B cell (primary cell): ENCODE results near the gene TMPRSS9. TPM values are rescaled to one million over a fixed set of nuclear protein-coding genes. Genes with fewer than 3 reads are reported as not detected.

ENCODE experiments used
- ATAC-seq: fragments of 200-7000 bp; cut with Tn5 transposase; one replicate; pipeline ENCODE4 v1.10.0; 2021; ENCODE audit warnings: low read depth, mild to moderate bottlenecking, moderate number of reproducible peaks, moderate library complexity
- CTCF ChIA-PET: fragments of 350-600 bp; sonication (Branson Sonifier 250); formaldehyde crosslinking; loops from one replicate; lab custom pipeline; 2021; ENCODE audit warnings: antibody characterized with exemption, inconsistent platforms; lab: Charles Lee
- POLR2A ChIA-PET: fragments of 350-600 bp; sonication (Branson Sonifier 250); formaldehyde crosslinking; loops from one replicate; lab custom pipeline; 2021; ENCODE audit warnings: antibody characterized with exemption; lab: Charles Lee
- DNase-seq: peaks from one replicate; pipeline ENCODE4 v3.0.0; 2013
- H2AFZ ChIP-seq: 2 replicates; pipeline ENCODE4 v1.6.1; 2012; ENCODE audit warnings: mild to moderate bottlenecking, low read depth, low read length; ENCODE audit not compliant: insufficient read depth, poor library complexity, severe bottlenecking
- H3K27ac ChIP-seq, 2 donors: 1 replicate in 1 of 2; 2 replicates in 1 of 2; pipeline ENCODE4 v1.5.1; 2012 to 2013; ENCODE audit warnings: low read length in 2 of 2, mild to moderate bottlenecking in 2 of 2, moderate library complexity in 1 of 2
- H3K27me3 ChIP-seq, 4 experiments: fragments of 200-600 bp in 1 of 4; sonication (generic) in 1 of 4; replicated peaks in 1 of 4; 1 replicate in 2 of 4; 2 replicates in 2 of 4; pipeline versions ENCODE4 v1.6.1 to v1.7.0; 2013 to 2016; ENCODE audit warnings: low read length in 3 of 4, mild to moderate bottlenecking in 2 of 4, mixed read lengths in 1 of 4, moderate library complexity in 1 of 4; ENCODE audit not compliant: insufficient read depth in 4 of 4, control insufficient read depth in 3 of 4; ENCODE audit errors: control extremely low read depth in 1 of 4
- H3K36me3 ChIP-seq, 2 experiments: replicated peaks in 1 of 2; 1 replicate in 1 of 2; 2 replicates in 1 of 2; pipeline versions ENCODE4 v1.6.1 to v1.7.1; 2013; ENCODE audit warnings: low read length in 1 of 2; ENCODE audit not compliant: insufficient read depth in 2 of 2, control insufficient read depth in 1 of 2; ENCODE audit errors: control extremely low read depth in 1 of 2, extremely low read depth in 1 of 2
- H3K4me1 ChIP-seq, 2 donors: fragments of 200-600 bp in 1 of 2; sonication (generic) in 1 of 2; 1 replicate in 1 of 2; 2 replicates in 1 of 2; pipeline versions ENCODE4 v1.5.1 to v1.6.1; 2013 to 2017; ENCODE audit warnings: low read length in 2 of 2; ENCODE audit not compliant: control insufficient read depth in 2 of 2, insufficient read depth in 2 of 2
- H3K4me2 ChIP-seq: replicated peaks from 2 replicates; pipeline ENCODE3; 2012; ENCODE audit warnings: mild to moderate bottlenecking, low read depth, low read length; ENCODE audit not compliant: poor library complexity, severe bottlenecking
- H3K4me3 ChIP-seq, 5 experiments: fragments of 200-600 bp in 1 of 5; sonication (generic) in 1 of 5; 1 replicate in 3 of 5; 2 replicates in 2 of 5; pipeline versions ENCODE4 v1.5.1 to v1.7.0; 2011 to 2016; ENCODE audit warnings: low read length in 4 of 5, mild to moderate bottlenecking in 4 of 5, low read depth in 2 of 5, control low read depth in 1 of 5, moderate library complexity in 1 of 5; ENCODE audit not compliant: insufficient read depth in 1 of 5; ENCODE audit errors: control extremely low read depth in 1 of 5, extremely low read depth in 1 of 5
- H3K79me2 ChIP-seq: fragments of 200-600 bp; sonication (generic); one replicate; pipeline ENCODE4 v1.6.0; 2016; ENCODE audit warnings: low read length; ENCODE audit not compliant: control insufficient read depth, insufficient read depth
- H3K9ac ChIP-seq: fragments of 200-600 bp; sonication (generic); 2 replicates; pipeline ENCODE4 v1.6.1; 2017; ENCODE audit warnings: mild to moderate bottlenecking, low read length, moderate library complexity
- H3K9me3 ChIP-seq, 3 donors: one replicate each; pipeline versions ENCODE4 v1.6.1 to v1.7.1; 2013; ENCODE audit warnings: low read length in 2 of 3; ENCODE audit not compliant: control insufficient read depth in 2 of 3, insufficient read depth in 1 of 3; ENCODE audit errors: control extremely low read depth in 1 of 3
- H4K20me1 ChIP-seq: 2 replicates; pipeline ENCODE4 v1.6.0; 2012; ENCODE audit warnings: mild to moderate bottlenecking, low read length; ENCODE audit not compliant: insufficient read depth, control insufficient read depth, poor library complexity, severe bottlenecking
- H3K27ac Mint-ChIP-seq: one replicate; pipeline ENCODE4 v1.8.0; 2021; ENCODE audit warnings: mixed read lengths
- H3K27me3 Mint-ChIP-seq: one replicate; pipeline ENCODE4 v1.8.0; 2021; ENCODE audit warnings: mixed read lengths
- H3K4me1 Mint-ChIP-seq: one replicate; pipeline ENCODE4 v1.8.0; 2021; ENCODE audit warnings: mixed read lengths
- H3K4me3 Mint-ChIP-seq: one replicate; pipeline ENCODE4 v1.8.0; 2021; ENCODE audit warnings: mixed read lengths
- H3K9me3 Mint-ChIP-seq: one replicate; pipeline ENCODE4 v1.8.0; 2022; ENCODE audit warnings: mixed read lengths; ENCODE audit not compliant: insufficient read depth
- EZH2 ChIP-seq: IDR thresholded peaks from 2 replicates; pipeline ENCODE4 v1.6.1; 2012; ENCODE audit warnings: borderline replicate concordance, low read depth, mild to moderate bottlenecking, moderate library complexity, low read length; ENCODE audit not compliant: insufficient read depth, poor library complexity, severe bottlenecking
- WGBS: methylation state at CpG from one replicate; pipeline ENCODE4 v1.1.5; 2013; ENCODE audit warnings: missing lambda C conversion rate; ENCODE audit not compliant: insufficient coverage; 5-methylcytosine and 5-hydroxymethylcytosine counted together
- intact Hi-C: fragments of 100-400 bp; cut with micrococcal nuclease; formaldehyde crosslinking; loops from one replicate; pipeline ENCODE4 v1.10.0; 2022
- polyA plus RNA-seq: library from polyadenylated mRNA; depleted of rRNA; stranded (reverse); fragments of >200 nt; gene quantifications from 2 replicates; pipeline ENCODE4 v1.2.3, GENCODE V29; 2012
- total RNA-seq, 2 donors: library from RNA; stranded (reverse); fragments of 120-200 nt in 1 of 2; gene quantifications; 1 replicate in 1 of 2; 2 replicates in 1 of 2; pipeline versions ENCODE4 v1.2.3 to v1.2.4, GENCODE V29; 2013 to 2022
- TF ChIP-seq, protein P1 (sequence below): fragments of 200-600 bp; IDR thresholded peaks from one replicate; pipeline ENCODE4 v1.8.0; 2022; ENCODE audit warnings: antibody characterized with exemption, mild to moderate bottlenecking

TMPRSS9 gene
- total and polyA plus RNA-seq, 2 donors (not counting 1 experiment from before 2014, with no cell fraction given) = not detected

DNA sequence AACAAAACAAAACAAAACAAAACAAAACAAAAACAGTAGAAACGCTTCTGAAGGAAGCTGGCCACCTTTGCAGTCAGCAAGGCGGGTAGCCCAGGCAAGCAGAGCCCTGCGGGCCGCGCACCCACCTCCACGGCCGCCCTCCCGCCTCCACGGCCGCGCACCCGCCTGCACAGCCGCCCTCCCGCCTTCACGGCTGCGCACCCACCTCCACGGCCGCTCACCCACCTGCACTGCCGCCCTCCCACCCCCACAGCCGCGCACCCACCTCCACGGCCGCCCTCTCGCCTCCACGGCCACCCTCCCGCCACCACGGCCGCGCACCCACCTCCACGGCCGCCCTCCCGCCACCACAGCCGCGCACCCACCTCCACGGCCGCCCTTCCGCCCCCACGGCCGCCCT, 76.3 kb downstream of the TMPRSS9 start:
- ChIA-PET POLR2A (no interaction called here), CTCF (interaction anchor here (1.1 kb wide), 1 partner anchor 10 kb away, joined by 3 read pairs; no protein-coding TSS in a partner anchor)
- H3K27me3 Mint-ChIP-seq = no peaks in the 10 kb centered on the region
- ATAC-seq = no peak
- H3K36me3 ChIP-seq = peaks cover 0 to 14% of the 10 kb centered on the region in 2 experiments
- TF ChIP-seq, protein P1, sequence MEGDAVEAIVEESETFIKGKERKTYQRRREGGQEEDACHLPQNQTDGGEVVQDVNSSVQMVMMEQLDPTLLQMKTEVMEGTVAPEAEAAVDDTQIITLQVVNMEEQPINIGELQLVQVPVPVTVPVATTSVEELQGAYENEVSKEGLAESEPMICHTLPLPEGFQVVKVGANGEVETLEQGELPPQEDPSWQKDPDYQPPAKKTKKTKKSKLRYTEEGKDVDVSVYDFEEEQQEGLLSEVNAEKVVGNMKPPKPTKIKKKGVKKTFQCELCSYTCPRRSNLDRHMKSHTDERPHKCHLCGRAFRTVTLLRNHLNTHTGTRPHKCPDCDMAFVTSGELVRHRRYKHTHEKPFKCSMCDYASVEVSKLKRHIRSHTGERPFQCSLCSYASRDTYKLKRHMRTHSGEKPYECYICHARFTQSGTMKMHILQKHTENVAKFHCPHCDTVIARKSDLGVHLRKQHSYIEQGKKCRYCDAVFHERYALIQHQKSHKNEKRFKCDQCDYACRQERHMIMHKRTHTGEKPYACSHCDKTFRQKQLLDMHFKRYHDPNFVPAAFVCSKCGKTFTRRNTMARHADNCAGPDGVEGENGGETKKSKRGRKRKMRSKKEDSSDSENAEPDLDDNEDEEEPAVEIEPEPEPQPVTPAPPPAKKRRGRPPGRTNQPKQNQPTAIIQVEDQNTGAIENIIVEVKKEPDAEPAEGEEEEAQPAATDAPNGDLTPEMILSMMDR = no peak
- TF ChIP-seq EZH2 = no peak
- no peaks in the 10 kb centered on the region for H3K9me3 Mint-ChIP-seq
- H3K27me3 ChIP-seq = no peaks in the 10 kb centered on the region
- no peak overlapping the region for H3K27ac Mint-ChIP-seq
- no peak overlapping the region for H3K4me2 ChIP-seq
- WGBS = 100% methylated on average over 12 of the region's 39 CpGs
- H3K79me2 ChIP-seq = peaks cover 6% of the 10 kb centered on the region
- H3K4me3 Mint-ChIP-seq = no peak overlapping the region
- no peak for DNase-seq
- H3K4me1 Mint-ChIP-seq = no peaks in the 10 kb centered on the region
- H3K4me1 ChIP-seq = no peaks in the 10 kb centered on the region
- intact Hi-C loops = no loop called here
- no peak overlapping the region for H3K27ac ChIP-seq
- no peaks in the 10 kb centered on the region for H4K20me1 ChIP-seq
- H3K4me3 ChIP-seq = no peak overlapping the region
- H2AFZ ChIP-seq = no peak overlapping the region
- no peak overlapping the region for H3K9ac ChIP-seq
- H3K9me3 ChIP-seq = no peaks in the 10 kb centered on the region

DNA sequence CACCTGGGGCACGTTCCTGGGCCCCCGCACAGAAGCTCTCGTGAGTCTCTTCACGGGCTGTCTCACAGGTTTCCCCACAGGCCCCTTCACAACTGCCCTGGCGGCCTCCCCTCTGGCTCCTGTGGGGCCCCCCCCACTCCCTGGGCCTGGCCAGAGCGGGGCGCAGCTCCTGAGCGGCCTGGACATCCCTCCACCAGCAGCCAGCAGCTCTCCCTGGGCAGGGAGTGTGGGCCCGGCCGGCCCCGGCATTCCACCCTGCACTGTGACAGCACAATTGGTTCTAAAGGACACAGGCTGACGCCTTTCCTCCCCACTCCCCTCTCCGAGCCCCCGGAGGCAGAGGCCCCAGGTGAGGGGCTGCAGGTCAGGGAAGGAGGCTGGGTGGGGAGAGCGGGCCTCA, 76.9 kb downstream of the TMPRSS9 start:
- no peaks in the 10 kb centered on the region for H3K27me3 Mint-ChIP-seq
- no peaks in the 10 kb centered on the region for H3K4me1 Mint-ChIP-seq
- no peak overlapping the region for H3K4me3 Mint-ChIP-seq
- no peaks in the 10 kb centered on the region for H4K20me1 ChIP-seq
- H3K79me2 ChIP-seq = peaks cover 6% of the 10 kb centered on the region
- no peak overlapping the region for H2AFZ ChIP-seq
- POLR2A ChIA-PET = interaction anchor here (0.5 kb wide), 1 partner anchor 63 kb away, joined by 4 read pairs; no protein-coding TSS in a partner anchor
- no peak overlapping the region for H3K4me3 ChIP-seq
- ATAC-seq = no peak
- H3K27ac ChIP-seq = no peak overlapping the region
- 97% methylated on average over 15 of the region's 15 CpGs for WGBS
- TF ChIP-seq EZH2 = no peak
- TF ChIP-seq, protein P1 = no peak
- H3K4me2 ChIP-seq = no peak overlapping the region
- H3K36me3 ChIP-seq = peaks cover 0 to 13% of the 10 kb centered on the region in 2 experiments
- no peaks in the 10 kb centered on the region for H3K4me1 ChIP-seq
- H3K9me3 ChIP-seq = no peaks in the 10 kb centered on the region
- intact Hi-C loops = no loop called here
- no peaks in the 10 kb centered on the region for H3K27me3 ChIP-seq
- CTCF ChIA-PET = interaction anchor here (1.1 to 1.4 kb wide), 2 partner anchors 11 to 45 kb away, joined by 3 read pairs; no protein-coding TSS in a partner anchor
- H3K27ac Mint-ChIP-seq = no peak overlapping the region
- DNase-seq = no peak
- no peaks in the 10 kb centered on the region for H3K9me3 Mint-ChIP-seq
- no peak overlapping the region for H3K9ac ChIP-seq
